GM18498 (cell line): ENCODE measurements around the gene MRFAP1L1.
"Not testable (repeated sequence)": the region's sequence is repeated elsewhere in the genome, so short reads cannot be mapped to it uniquely, and the experiment has no call there.

Experiments
- ATAC-seq: cut with Tn5 transposase; IDR thresholded peaks from one replicate; pipeline ENCODE4 v1.9.1; 2021; ENCODE audit warnings: mild to moderate bottlenecking, moderate library complexity; ENCODE audit not compliant: unreplicated experiment

The MRFAP1L1 gene

DNA sequence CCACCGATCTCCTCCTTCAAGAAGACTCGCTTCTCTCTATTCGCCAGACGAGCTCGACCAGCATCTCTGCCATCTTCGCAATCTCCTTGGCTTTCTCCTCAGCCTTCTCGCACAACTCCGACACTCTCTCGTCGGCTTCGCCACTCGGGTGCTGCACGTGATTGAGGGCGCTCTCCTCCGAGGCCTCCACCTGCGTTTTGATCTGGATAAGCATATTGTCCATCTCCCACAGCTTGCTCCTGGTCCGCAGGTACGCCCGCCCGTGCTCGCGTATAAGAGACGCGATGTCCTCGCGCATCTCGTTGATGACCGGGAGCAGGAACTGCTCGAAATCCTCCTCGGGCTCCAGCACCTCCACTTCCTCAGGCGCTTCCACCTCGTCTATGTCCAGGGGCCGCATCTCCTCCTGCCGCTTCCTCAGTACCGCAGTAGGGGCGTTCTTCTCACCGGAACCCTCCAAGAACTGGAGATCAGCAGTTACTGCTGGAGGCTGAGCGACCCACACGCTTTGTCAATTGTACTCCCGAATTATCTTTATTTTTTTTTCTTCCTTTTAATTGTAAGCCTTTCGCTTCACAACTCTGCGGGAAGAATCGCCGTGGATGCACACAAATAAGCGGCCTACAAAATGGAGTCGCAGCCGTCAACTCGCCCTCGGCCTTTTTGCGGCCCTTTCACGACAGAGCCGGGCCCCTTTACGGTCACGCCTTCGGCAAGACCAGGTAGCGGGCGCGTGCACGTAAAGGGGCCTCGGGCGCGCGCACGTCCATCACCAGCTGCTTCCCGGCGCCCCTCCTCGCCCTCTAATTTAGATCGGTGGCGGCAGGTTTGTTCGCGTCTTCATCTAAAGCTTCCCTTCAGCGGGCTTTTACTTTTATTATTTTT is at the start of gene MRFAP1L1:
MRFAP1L1 (minus strand) TSS at position 636 of the 885 bp plus-strand sequence; CDS start at position 400, 236 bp downstream.
- peak; percentile 70 for ATAC-seq

DNA sequence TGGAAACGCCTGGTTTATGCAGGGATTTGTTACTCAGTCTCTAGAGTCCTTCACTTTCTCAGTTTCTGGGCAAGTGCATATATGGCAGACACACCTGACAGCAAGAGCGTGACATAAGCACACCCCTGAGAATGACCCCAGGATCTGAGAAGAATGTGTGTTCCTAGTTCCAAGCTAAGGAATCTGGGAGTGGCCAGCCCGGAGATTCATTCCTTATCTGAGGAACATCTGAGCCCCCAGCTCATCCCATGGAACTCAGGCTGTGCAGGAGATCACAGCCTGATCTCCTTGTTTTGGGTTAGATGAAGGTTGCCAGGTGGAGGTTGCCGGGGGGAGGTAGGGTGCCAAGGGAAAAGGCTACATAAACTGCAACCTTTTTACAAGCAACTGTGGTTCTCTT is 49.1 kb upstream of the MRFAP1L1 start:
- no peak for ATAC-seq

DNA sequence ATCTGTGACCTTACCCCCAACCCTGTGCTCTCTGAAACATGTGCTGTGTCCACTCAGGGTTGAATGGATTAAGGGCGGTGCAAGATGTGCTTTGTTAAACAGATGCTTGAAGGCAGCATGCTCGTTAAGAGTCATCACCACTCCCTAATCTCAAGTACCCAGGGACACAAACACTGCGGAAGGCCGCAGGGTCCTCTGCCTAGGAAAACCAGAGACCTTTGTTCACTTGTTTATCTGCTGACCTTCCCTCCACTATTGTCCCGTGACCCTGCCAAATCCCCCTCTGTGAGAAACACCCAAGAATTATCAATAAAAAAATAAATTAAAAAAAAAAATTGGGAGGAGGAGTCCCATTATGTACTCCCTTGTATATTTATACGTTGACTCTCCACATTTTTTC is 46.7 kb upstream of the MRFAP1L1 start:
- not testable (repeated sequence) for ATAC-seq

DNA sequence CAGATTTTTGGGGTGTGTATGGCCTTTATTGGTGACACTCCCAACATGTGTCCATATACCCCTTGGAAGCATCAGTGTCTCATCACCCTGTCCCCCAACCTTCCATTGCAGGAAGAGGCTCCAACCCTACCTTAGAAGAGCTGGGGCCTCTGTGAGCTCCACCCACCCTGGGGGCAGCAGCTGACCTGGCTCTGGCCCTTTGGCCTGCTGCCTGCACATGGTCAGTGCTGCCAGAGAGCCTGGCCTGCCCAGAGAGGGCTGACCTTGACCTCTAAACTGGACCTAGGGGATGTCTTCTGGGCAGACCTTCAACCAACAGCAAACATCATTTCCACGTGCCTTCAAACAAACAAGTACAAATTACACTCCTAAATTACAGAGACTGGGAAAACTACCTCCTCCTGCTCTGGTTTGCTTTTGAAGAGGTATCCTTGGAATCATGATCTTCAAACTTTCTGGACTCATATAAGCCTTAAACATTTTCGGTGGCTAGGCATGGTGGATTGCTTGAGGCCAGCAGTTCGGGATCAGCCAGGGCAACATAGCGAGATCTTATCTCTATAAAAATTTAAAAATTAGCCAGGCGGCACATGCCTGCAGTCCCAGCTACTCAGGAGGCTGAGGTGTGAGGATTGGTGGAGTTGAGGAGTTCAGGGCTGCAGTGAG is 45.6 kb upstream of the MRFAP1L1 start:
- no peak for ATAC-seq

DNA sequence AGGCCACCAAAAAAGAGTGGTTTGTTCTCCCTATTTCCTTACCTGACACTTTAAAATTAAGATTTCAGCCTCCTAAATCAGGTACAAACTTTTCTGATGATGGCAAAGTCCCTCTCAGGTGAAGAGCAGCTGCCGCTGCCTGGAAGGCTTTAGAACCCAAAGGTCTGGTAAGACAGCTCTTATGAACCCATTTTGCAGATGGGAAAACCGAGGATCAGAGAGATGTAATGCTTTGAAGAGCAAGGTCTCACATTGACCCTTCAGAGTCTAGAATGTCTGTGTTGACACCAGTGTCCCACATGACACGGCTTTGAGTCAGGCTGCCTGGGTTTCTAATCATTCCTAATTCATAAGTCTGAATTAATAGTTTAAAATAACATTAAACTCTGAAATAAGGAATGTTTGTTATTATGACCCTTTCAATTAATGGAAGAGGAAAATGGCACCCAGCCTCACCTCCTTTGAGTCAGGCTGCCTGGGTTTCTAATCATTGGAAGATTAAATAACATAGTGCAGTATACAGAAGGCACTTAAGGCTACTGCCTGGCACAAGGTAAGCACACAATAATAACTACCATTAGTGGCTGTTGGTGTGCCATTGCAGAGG is 44.9 kb upstream of the MRFAP1L1 start:
- ATAC-seq: no peak

DNA sequence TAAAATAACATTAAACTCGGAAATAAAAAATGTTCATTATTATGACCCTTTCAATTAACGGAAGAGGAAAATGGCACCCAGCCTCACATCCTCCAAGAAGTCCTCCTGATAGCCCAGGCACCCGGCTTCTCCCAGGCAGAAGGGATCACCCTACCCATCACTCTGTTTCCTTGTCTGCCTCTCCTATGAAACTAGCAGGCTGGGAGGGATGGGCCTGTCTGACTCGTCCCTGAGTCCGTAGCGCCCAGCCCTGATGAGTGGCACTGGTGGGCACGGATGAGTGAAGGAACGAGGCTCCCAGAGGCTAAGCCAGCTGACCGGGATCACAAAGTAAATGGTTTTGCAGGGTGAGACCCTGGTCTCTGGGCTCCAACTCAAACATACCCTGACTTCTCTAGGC is 44.2 kb upstream of the MRFAP1L1 start:
- no peak for ATAC-seq

DNA sequence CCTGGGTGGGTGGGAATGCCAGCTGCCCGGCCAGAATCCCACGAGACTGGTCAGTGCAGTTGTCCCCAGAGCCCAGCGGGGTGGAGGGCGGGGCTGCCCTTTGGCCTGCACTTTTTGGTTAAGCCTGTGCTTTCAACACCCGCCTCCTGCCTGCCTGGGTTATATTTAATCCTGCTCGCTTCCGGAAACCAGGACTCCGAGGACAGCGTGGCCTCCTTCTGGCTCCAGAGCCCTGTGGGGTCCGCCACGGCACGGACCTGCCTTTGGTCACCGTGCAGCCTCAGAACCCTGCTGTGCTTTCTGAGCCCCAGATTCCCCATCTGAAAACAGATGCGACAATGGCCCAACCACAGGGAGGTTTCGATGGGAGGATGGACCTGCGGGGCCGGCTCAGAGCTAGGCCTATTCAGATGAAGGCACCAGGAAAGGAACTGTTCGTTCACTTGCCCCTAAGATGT is 43.5 kb upstream of the MRFAP1L1 start:
- ATAC-seq: no peak

DNA sequence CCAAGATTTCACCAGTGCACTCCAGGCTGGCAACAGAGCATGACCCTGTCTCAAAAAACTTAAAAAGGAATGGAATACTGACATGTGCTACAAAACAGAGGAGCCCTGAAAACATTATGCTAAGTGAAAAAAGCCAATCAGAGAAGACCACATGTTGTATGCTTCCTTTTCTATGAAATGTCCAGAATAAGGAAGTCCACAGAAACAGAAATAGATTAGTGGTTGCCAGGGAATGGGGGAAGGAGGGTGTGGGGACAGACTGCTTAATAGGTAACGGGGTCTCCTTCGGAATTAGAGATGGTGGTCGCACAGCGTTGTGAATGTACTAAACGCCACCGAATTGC is 42.8 kb upstream of the MRFAP1L1 start:
- ATAC-seq: no peak

DNA sequence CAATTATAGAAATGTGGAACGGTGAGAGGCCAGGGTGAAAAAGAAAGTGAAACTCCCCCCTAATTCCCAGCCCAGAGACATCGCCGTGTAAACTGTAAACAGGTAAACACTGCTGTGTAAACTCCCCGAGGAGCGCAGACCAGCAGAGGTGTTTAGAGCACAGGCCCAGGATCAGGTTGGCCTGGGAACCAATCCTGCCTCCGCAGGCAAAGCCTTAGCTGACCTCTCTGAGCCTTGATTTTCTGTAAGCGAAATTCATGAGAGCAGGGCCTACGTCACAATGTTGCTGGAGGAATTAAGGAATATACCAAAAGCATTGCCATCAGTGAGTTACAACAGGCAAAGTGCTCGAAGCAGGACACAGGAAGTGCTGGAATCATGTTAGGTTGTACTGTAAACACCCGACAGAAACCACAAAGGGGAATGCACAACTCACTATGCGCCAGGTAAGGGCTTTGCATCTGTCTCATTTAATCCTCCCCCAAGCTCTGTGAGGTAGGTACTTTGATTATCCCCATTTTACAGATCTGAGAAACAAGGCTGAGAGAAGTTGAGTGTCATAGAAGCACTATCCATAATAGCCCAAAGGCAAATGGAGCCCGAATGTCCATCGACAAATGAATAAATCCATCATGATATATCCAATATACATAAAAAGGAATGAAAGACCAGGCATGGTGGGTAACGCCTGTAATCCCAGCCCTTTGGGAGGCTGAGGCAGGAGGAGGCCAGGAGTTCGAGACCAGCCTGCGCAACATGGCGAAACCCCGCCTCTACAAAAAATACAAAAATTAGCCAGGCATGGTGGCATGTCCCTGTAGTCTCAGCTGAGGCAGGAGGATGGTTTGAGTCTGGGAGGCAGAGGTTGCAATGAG is 42.2 kb upstream of the MRFAP1L1 start:
- ATAC-seq: no peak

DNA sequence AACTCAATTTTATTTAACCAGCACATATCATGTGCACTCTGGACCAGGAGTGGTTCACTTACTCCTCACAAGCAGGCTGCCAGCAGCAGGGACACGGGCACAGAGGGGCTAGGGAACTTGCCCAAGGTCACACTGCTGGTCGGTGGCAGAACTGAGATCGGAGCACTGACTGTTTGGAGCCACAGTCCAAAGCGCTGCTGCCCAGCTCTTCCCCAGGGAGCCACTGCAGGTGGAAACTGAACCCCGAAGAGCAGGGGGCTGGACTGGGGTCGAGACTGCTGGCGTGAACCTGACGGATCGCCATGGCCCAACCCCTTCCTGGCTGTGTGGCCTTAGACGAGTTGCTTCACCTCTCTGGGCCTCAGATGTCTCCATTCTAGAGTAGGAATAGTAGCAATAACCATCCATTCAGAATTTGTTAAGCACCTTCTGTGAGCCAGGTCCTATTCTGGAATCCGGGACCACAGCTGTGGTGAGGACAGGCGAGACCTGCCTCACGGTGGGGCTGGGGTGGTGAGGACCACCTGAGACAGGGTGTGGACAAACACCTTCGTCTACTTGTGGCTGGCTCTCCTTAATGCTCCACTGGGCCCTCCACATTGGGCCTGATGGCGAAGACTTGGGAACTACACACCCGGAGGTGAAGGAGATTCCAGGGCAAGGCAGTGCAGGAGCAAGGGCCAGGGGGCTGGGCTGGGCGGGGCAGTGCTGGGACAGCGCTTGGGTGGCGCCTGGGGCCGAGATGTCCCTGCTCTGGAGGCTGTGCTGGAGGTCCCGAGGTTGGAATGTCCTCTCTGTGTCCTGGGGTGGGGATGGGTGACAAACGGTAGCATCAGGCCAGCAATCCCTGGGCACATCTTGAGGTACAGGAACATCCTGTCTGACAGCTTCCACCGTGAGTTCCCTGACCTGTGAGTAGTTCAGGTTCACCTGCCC is 40.9 kb upstream of the MRFAP1L1 start:
- ATAC-seq: no peak

DNA sequence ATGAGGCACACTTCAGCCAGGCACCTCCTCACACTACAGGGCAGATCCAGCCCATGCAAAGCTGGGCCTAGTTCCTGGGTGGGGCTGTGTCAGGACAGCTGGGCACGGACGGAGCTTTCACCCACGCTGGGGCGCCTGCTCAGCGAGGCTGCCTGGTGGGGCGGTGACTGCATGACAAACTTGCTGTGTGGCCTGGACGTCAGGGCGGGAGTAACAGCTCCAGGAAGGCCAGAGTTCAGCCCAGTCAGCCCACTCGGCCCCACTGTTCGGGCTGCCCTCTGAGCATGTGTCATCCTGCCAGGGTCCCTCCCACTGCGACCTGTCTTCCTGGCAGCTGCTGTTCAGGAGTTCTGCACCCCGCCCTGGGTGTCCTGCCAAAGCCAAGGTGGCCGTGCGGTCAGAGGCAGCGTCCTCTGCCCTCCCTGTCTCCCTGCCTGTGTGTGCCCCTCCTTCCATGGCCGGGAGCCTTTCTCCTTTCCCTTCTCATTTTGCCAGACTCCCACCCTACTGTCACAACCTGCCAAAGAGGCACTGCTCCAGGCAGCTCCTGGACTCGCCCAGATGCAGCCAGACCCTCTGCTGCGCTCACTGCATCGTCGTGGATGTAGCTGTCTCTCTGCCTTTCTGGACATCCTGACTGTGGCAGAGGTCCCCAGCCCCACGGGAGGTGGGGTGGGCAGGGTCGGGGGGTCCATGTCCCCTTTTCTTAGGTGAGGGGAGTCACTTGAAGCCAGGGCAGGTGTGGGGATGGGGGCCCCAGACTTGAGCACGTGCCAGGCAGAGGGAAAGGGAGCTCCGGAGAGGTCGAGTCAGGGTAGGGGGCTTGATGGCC is 39.9 kb upstream of the MRFAP1L1 start:
- no peak for ATAC-seq

DNA sequence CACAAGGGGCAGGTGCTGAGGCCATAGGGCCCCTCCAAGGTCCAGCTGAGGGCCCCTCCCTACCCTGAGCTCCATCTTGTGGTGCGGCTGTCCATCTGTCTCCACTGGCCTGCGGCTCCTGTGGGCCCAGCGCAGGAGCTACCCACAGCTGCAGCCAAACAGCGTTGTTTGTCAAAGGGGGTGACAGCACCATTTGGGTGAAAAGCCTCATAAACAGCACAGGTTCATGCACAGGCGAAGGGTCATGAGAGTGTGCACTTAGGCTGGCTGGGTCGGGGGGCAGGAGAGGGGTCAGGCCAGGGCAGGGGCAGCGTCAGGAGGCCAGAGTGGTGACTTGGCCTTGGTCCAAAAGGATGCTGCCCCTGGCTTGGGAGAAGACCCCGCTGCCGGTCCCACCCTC is 38.6 kb upstream of the MRFAP1L1 start:
- no peak for ATAC-seq

DNA sequence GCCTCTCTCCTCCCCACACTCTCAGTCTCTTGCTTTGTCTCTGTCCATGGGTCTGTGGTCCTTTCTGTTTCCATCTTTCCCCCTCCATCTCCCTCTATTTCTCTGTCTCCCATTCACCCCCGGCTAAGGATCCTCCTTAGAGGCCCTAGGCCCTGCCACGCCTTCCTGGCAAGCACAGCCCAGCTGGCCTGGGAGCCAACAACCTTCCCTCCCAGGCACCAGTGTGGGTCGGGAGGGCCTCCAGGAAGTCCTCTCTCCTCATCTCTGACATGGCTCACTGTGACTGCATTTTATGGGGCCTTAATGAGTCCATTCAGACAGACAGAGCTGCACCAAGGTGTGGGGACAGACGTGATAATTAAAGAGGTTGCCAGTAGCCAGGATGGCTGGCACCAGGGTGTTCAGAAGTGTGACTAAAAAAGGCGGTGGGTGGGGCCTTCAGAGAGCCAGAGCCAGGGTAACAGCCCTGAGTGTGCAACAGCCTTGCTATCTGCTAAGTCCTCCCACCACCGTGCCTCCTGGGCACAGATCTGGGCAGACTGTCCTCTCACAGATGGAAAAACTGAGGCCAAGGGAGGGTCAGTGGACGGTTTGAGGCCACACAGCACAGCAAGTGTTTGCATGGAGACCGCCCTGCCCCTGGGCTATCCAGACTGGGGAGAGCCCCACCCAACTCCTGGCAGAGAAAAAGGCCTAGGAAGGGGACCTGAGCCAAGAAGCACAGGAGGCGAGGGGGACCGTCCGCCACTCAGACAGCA is 37.8 kb upstream of the MRFAP1L1 start:
- ATAC-seq: no peak

DNA sequence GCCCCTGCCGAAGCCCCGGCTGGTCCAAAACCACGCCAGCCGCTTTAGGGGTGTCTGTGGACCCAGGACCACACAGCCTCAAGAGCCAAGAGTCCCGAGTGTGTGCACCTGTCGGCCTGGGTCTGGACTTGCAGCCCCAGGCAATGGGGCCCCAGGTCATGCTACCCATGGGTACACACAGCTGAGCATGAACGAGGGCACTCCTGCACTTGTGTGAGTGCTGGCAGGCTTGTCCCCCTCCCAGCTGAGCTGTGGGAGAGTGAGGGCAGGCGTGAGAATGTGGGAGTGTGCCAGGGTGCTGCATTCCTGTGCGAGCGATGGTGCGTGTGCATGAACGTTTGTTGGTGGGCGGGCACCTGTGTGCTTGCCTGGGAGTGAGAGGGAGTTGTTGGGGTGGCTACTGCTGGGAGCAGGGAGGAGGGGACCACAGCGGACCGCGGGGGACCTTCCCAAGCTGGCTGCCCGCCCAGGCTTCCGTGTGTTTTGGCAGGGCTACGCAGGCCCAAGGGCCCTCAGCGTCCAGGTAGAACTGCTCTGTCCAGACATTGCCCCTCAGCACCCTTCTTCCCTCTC is 37.1 kb upstream of the MRFAP1L1 start:
- no peak for ATAC-seq

DNA sequence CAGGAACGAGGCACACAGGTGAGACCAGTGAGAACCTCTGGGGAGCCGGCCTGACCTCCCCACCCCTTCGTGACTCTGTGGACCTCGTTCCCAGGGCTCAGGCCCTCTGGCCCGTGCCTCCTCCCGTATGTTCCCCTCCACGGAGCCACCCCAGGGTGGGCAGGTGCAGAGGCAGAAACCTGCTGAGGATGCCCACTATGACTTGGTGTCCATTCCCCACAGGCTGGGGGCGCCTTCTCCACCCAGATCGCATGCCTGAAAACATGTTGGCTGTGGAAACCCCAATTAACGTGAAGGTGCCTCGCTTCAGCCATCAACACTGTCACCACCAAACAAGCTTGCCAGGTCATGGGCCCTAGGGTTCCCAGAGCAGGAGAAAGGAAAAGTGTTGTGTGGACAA is 33.3 kb upstream of the MRFAP1L1 start:
- ATAC-seq: no peak

DNA sequence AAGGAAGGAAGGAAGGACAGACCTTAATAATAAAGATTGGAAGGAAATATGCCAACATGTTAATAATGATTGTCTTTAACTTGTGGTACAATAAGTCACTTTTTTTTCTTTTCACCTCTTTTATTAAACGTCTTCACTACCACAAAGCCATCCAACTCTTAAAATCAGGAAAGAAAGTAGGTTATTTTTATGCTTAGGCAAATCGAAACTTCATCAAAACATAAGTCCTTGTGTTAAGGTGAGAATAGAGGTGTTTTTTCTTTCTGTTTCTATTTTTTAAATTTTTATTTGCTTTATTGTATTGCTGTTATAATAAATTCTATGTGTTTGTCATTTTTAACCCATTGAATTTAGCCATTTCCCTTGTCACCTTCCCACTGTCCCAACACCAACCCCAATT is 32.8 kb upstream of the MRFAP1L1 start:
- no peak for ATAC-seq

DNA sequence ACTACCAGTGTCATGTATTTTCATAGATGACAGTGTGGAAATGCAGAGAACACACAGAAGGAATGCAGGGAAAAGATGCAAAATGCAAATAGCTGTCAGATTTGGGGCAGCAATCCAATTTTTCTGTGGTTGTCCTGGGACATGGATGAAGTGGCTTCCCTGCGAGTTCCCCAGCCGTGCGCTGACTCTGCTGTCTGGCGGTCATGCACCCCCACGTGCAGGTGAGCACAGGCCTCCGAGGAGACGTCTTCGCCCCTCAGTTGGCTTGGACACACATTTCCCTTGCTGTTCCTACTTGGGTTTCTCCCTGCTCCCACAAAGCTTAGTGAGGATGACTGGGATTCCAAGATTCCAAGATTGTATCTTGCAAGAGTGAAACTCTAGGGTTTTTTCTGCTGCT is 30.7 kb upstream of the MRFAP1L1 start:
- ATAC-seq: no peak

DNA sequence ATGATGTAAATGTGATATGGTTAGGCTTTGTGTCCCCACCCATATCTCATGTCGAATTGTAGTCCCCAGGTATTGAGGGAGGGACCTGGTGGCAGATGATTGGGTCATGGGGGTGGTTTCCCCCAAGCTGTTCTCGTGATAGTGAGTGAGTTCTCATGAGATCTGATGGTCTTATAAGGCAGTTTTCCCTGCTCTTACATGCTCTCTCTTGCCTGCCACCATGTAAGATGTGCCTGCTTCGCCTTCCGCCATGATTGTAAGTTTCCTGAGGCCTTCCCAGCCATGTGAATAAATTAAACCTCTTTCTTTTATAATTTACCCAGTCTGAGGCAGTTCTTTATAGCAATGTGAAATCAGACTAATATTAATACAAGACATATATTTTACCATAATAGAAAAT is 30.3 kb upstream of the MRFAP1L1 start:
- no peak for ATAC-seq
